ENCODE data around the gene CDK17. TPM values are rescaled to one million over a fixed set of nuclear protein-coding genes. Genes with fewer than 3 reads are reported as not detected.

CDK17 gene
- total and polyA plus RNA-seq, 9 of the 15 experiments (the other 6 are each of a cell fraction or from before 2014, with no cell fraction given) = 4.8 to 39.3 (median 21.6) TPM

DNA sequence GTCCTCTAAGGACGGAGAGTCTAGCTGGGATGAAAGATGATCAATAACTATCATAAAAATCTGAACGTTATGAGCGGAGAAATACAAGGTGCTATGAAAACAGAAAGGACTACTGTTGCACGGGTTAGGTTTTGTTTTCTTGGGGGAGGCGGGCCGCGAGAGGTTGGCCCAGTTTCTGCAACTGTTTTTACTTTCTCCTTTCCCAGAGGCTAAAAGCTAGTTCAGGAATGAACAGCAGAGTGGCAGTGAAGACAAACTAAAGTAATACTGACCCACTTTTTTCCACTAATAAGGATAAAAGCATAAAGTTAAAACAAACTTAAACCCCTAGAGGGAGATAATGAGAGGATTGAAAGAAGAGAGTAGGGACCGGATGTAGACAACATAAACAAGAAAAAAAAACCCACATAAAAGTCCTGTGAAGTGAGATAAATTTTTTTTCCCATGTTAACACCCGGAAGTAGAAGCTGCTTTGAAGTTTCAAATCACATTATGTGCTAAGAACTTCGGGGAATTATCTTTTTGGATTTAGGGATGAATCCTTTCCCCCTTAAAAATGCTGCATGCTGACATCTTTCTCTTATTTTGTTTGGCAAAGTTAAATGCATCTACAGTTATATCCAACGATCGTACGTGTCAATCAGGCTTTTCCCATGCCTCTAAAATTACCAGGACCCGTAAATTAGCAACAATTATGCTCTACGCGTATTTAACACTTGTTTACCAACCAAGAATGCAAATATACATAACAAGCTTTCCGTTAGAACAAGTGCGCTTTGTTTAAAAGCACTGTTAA is 1.0 kb upstream of the CDK17 start (continued):
- TF ChIP-seq, protein P1, sequence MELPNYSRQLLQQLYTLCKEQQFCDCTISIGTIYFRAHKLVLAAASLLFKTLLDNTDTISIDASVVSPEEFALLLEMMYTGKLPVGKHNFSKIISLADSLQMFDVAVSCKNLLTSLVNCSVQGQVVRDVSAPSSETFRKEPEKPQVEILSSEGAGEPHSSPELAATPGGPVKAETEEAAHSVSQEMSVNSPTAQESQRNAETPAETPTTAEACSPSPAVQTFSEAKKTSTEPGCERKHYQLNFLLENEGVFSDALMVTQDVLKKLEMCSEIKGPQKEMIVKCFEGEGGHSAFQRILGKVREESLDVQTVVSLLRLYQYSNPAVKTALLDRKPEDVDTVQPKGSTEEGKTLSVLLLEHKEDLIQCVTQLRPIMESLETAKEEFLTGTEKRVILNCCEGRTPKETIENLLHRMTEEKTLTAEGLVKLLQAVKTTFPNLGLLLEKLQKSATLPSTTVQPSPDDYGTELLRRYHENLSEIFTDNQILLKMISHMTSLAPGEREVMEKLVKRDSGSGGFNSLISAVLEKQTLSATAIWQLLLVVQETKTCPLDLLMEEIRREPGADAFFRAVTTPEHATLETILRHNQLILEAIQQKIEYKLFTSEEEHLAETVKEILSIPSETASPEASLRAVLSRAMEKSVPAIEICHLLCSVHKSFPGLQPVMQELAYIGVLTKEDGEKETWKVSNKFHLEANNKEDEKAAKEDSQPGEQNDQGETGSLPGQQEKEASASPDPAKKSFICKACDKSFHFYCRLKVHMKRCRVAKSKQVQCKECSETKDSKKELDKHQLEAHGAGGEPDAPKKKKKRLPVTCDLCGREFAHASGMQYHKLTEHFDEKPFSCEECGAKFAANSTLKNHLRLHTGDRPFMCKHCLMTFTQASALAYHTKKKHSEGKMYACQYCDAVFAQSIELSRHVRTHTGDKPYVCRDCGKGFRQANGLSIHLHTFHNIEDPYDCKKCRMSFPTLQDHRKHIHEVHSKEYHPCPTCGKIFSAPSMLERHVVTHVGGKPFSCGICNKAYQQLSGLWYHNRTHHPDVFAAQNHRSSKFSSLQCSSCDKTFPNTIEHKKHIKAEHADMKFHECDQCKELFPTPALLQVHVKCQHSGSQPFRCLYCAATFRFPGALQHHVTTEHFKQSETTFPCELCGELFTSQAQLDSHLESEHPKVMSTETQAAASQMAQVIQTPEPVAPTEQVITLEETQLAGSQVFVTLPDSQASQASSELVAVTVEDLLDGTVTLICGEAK (IDR thresholded peaks at IDR 0.05) = peak; percentile 76
- TF ChIP-seq, protein P1 (CRISPR knock-in tag; IDR thresholded peaks at IDR 0.05) = no peak
- TF ChIP-seq ZNF436 (CRISPR knock-in tag; IDR thresholded peaks at IDR 0.05) (no peak), TCFL5 (CRISPR knock-in tag; conservative IDR thresholded peaks at IDR 0.05) (no peak), ZKSCAN1 (IDR thresholded peaks at IDR 0.05; ENCODE audit: low read depth, low read length) (no peak), CBX5 (IDR thresholded peaks at IDR 0.05; ENCODE audit: borderline replicate concordance, low read depth) (no peak), SMAD4 (CRISPR knock-in tag; conservative IDR thresholded peaks at IDR 0.05) (no peak), RFX5 (IDR thresholded peaks at IDR 0.05; ENCODE audit: low read depth, low read length) (no peak), ZNF384 (IDR thresholded peaks at IDR 0.05; ENCODE audit: low read depth, low read length) (peak; percentile 95), ZFPM2 (CRISPR knock-in tag; IDR thresholded peaks at IDR 0.05) (no peak), CEBPG (CRISPR knock-in tag; IDR thresholded peaks at IDR 0.05) (no peak), CEBPG (tag; conservative IDR thresholded peaks at IDR 0.05 in 1 of 2, IDR thresholded peaks at IDR 0.05 in 1 of 2) (no peak), POLR2G (IDR thresholded peaks at IDR 0.05; ENCODE audit: low read depth, low read length) (no peak)
- TF ChIP-seq, protein P2, sequence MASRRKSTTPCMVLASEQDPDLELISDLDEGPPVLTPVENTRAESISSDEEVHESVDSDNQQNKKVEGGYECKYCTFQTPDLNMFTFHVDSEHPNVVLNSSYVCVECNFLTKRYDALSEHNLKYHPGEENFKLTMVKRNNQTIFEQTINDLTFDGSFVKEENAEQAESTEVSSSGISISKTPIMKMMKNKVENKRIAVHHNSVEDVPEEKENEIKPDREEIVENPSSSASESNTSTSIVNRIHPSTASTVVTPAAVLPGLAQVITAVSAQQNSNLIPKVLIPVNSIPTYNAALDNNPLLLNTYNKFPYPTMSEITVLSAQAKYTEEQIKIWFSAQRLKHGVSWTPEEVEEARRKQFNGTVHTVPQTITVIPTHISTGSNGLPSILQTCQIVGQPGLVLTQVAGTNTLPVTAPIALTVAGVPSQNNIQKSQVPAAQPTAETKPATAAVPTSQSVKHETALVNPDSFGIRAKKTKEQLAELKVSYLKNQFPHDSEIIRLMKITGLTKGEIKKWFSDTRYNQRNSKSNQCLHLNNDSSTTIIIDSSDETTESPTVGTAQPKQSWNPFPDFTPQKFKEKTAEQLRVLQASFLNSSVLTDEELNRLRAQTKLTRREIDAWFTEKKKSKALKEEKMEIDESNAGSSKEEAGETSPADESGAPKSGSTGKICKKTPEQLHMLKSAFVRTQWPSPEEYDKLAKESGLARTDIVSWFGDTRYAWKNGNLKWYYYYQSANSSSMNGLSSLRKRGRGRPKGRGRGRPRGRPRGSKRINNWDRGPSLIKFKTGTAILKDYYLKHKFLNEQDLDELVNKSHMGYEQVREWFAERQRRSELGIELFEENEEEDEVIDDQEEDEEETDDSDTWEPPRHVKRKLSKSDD (conservative IDR thresholded peaks at IDR 0.05; ENCODE audit: low read length) = no peak
- TF ChIP-seq, protein P3, sequence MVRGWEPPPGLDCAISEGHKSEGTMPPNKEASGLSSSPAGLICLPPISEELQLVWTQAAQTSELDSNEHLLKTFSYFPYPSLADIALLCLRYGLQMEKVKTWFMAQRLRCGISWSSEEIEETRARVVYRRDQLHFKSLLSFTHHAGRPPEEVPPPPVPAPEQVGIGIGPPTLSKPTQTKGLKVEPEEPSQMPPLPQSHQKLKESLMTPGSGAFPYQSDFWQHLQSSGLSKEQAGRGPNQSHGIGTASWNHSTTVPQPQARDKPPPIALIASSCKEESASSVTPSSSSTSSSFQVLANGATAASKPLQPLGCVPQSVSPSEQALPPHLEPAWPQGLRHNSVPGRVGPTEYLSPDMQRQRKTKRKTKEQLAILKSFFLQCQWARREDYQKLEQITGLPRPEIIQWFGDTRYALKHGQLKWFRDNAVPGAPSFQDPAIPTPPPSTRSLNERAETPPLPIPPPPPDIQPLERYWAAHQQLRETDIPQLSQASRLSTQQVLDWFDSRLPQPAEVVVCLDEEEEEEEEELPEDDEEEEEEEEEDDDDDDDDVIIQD (CRISPR knock-in tag; IDR thresholded peaks at IDR 0.05) = no peak

Measured in K562 (cell line).